ENCODE data around the gene ZNF277. TPM values are rescaled to one million over a fixed set of nuclear protein-coding genes. Genes with fewer than 3 reads are reported as not detected.
"Not testable (repeated sequence)": the region's sequence is repeated elsewhere in the genome, so short reads cannot be mapped to it uniquely, and the experiment has no call there.

The ZNF277 gene
- total RNA-seq, 1 donor from 2014 or later: 24.0 TPM

GRCh38 chr7:112316803-112317202 lies 110.3 kb downstream of the ZNF277 start:
- intact Hi-C loops (cut with DNase I); DNase-seq (ENCODE audit: low spot score); ATAC-seq: not testable (repeated sequence)

- no peak for ATAC-seq
- intact Hi-C loops (cut with DNase I): no loop called here
- DNase-seq (ENCODE audit: low spot score): no peak
Measured at GRCh38 chr7:112322070-112322469, 115.6 kb downstream of the ZNF277 start.

- ATAC-seq (no peak), DNase-seq (ENCODE audit: low spot score) (no peak)
- intact Hi-C loops (cut with DNase I): no loop called here
Measured at GRCh38 chr7:112327566-112327965, 121.1 kb downstream of the ZNF277 start.

GRCh38 chr7:112331492-112331891 lies 125.0 kb downstream of the ZNF277 start:
- ATAC-seq (no peak), DNase-seq (ENCODE audit: low spot score) (no peak)
- intact Hi-C loops (cut with DNase I): no loop called here

DNA sequence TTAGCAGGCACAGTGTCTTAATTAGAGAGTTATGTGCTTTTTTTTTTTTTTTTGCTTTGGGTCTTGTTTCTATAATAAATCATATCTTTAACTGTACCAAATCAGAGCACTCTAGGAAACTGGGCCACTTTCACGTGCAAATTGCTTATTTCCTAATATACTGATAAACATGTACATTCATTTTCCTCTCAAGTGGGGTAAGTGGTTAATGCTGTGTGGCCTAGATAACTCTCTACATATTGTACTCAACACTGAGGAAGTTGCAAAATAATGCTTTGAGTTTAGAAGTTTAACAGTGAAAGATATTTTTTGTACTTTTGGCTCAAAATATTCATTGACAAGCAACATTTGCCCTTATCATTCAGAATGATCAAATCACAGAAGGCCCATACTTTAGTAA lies 127.9 kb downstream of the ZNF277 start:
- intact Hi-C loops (cut with DNase I): no loop called here
- no peak for ATAC-seq
- no peak for DNase-seq (ENCODE audit: low spot score)

DNA sequence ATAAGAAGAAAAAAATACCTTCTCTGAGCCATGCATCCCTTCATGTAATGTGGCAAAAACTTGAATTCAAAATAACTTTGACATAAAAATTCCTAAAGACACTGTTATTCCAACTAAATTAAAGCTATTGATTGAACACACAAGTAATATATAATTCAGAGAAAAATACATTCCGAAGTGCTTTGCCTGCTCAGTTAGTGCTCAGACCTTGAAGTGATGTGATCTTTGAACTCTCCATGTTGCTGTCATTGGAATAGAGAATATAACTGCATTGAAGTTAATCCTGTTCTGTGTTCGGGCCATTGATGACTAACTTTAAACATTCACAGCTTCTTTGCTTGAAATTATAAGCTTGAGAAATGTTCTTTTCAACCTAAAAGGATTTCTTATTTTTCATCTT lies 129.8 kb downstream of the ZNF277 start:
- intact Hi-C loops (cut with DNase I): no loop called here
- ATAC-seq (no peak), DNase-seq (ENCODE audit: low spot score) (no peak)

GRCh38 chr7:112336936-112337576 lies 130.6 kb downstream of the ZNF277 start:
- DNase-seq (ENCODE audit: low spot score) (no peak), ATAC-seq (no peak)
- intact Hi-C loops (cut with DNase I): no loop called here

DNA sequence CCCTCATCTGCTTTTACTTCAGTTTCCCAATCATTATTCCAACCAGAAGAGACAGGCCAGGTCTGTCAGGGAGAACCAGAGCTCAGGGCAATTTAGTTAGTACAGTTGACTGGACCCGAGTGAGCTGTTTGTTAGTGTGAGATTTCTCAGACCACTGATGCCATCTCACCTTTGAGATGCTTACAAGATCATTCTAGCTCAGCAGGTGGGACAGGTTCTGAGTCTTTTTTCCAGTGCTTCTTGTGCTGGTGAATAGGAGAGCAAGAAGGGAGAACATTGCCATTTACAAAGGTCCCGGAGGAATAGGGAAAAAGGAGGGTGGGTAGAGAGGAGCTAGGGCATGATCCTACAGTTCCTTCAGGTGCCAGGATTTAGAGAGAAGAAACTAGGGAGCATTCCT lies 131.4 kb downstream of the ZNF277 start:
- ATAC-seq (no peak), DNase-seq (ENCODE audit: low spot score) (no peak)
- intact Hi-C loops (cut with DNase I): no loop called here

DNA sequence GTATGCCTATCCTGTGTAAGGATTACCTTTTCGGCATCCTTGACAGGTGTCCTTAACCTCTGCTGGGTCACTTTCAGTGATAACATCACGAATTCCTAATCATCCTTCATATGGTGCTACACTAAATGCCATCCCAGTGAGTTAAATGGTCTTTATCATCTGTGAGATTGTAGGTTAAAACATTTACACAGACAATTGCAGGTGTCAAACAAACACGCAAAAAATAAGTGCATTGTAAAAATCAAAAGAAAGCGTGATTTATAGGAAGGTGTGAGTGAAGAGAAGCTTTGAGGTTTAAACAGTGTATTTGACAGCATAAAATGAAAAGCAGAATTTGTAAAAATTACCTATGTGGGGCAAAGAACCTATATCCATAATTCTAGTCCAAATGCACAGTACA lies 132.3 kb downstream of the ZNF277 start:
- DNase-seq (ENCODE audit: low spot score) (no peak), ATAC-seq (no peak)
- intact Hi-C loops (cut with DNase I): no loop called here

GRCh38 chr7:112341464-112341863 lies 135.0 kb downstream of the ZNF277 start:
- intact Hi-C loops (cut with DNase I): no loop called here
- ATAC-seq (no peak), DNase-seq (ENCODE audit: low spot score) (no peak)

DNA sequence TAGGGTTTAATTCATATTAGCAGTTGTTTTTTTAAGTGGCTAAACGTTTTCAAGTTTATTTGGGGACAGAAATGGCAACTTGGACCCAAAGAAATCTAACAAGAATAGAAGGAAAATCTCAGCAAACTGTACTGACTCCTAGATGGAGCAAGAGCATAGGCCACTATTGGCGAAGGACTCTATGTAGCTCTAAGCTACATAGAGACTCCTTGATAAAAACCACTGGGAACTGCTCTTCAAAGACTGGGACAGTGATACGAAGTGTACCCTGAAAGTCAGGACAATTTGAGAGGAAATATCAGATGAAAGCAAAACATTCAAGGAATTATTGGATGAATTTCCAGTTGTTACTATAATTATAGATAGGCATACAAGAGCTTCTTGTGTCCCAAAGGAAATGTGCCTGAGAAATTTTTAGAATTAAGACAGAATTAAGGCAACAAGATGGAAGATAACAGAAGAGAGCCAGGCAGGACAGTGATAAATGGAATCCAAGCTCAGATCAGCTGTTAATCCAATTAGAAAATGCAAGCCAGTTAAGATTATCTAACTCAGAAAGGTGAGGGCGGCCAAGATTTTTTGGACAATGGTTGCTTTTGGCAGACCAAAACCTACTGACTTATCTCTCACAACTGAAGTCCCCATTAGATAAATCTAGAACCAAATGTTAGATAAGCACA lies 140.0 kb downstream of the ZNF277 start:
- no peak for DNase-seq (ENCODE audit: low spot score)
- ATAC-seq: no peak
- intact Hi-C loops (cut with DNase I): no loop called here

DNA sequence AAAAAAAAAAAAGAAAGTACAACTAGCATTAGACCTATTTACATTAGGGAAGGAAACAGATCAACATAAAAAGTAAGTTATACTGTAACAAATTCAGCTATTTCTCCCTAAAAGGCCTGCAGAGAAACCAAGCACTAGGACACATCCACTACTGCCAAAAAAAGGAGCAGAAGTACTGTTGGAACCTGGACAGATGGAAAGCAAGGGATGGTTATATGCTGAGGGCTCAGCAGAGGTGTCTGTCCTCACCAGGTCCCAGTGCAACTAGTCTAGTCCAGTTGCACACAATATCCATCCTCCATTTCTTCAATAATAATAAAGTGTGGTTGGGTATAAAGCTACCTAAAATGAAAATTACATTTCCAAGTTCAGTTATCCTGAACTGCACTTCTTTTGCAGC lies 140.6 kb downstream of the ZNF277 start:
- ATAC-seq (no peak), DNase-seq (ENCODE audit: low spot score) (no peak)
- intact Hi-C loops (cut with DNase I): no loop called here

DNA sequence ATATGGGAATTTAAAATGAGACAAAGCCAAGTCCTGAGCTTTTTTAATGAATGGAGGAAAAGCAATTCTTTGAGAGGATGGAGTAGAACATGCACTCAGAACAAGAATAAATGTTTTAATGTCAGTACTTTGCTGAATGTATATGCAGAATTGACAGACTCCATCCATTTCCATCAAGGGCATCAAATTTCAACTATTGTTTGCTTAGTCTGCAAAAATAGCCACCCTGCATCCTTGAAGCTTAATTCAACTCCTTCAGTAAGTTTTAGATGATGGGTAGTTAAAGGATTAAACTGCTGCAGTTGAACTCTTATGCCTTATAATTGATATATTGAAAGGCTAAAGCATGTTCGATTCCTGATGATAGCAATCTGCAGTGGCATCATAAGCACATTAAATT lies 144.1 kb downstream of the ZNF277 start:
- intact Hi-C loops (cut with DNase I): no loop called here
- DNase-seq (ENCODE audit: low spot score) (no peak), ATAC-seq (no peak)

DNA sequence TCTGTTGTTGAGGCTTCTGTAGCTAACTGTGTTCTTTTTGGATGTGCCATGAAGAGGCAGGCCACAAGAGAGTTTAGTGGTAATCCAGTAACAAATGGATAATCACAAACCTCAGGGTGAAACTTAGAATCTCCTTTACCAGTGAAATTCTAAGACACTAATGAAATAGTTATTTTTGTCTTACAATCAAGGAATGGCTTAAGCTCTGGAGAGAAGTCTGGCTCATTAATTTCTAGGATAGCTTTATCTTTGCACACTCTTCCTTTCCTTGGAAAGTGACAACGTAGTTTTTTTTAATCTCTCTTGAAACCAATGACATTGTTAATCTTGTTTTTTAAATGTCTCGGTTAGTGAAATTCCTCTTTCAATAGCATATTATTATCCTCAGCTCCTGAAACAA lies 150.1 kb downstream of the ZNF277 start:
- DNase-seq (ENCODE audit: low spot score) (no peak), ATAC-seq (no peak)
- intact Hi-C loops (cut with DNase I): no loop called here

DNA sequence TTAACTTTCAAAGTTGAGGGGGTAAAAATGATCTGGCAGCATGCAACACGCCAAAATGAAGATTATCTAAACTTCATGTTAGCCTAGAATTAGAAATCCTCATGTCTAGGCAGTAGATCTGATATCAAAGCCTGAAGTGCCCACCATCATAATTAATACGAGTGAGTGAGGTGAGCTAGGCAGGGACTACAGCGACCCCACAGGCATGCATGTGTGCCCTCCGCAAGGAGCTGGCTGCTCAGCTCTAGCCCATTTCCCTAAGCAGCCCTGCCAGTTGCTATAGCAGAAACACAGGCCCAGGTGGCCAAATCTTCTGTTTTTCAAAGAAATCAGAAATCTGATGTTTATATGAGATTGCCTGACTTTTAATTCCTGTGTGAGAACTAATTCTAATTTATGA lies 150.6 kb downstream of the ZNF277 start:
- ATAC-seq: no peak
- DNase-seq (ENCODE audit: low spot score): no peak
- intact Hi-C loops (cut with DNase I): no loop called here

GRCh38 chr7:112358513-112358912 lies 152.0 kb downstream of the ZNF277 start:
- ATAC-seq (no peak), DNase-seq (ENCODE audit: low spot score) (no peak)
- intact Hi-C loops (cut with DNase I): no loop called here

DNA sequence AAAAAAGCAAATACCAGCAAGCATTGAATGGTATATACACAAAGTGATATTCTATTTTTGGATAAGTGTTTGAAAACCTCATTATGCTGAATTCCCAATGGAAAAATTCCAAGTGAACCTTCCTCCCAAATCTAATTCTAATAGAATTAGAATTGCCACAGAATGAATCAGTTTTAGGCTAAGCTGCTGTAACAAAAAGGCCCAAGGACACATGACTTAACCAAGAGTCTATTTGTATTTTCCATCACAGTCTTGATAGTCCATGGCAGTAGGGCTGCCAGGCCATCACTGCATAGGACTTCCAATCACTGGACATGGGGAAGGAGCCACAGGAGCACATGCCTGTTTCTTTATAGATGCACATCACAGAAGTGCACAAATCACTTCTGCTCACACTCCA lies 152.6 kb downstream of the ZNF277 start:
- ATAC-seq (no peak), DNase-seq (ENCODE audit: low spot score) (no peak)
- intact Hi-C loops (cut with DNase I): no loop called here

DNA sequence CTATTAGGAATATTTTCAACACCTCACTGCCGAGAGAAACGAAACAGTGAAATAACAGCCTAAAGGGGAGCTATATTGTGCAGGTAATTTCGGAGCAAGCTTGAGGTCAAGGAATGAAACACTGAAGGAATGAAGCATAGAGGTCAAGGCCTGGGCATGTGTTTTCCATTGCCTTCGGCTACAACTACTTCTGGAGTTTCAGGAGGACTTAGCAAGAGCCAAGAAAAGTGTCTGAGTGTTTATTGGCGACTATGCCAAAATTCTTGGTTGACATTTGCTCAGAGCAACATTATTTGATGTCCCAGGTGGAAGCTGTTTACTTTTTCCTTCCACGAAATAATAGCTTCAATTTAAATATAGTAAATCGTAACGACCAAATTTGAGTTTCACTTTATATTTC lies 154.2 kb downstream of the ZNF277 start:
- intact Hi-C loops (cut with DNase I): no loop called here
- no peak for DNase-seq (ENCODE audit: low spot score)
- no peak for ATAC-seq

- ATAC-seq (no peak), DNase-seq (ENCODE audit: low spot score) (no peak)
- intact Hi-C loops (cut with DNase I): no loop called here
Measured at GRCh38 chr7:112361154-112361553, 154.7 kb downstream of the ZNF277 start.

DNA sequence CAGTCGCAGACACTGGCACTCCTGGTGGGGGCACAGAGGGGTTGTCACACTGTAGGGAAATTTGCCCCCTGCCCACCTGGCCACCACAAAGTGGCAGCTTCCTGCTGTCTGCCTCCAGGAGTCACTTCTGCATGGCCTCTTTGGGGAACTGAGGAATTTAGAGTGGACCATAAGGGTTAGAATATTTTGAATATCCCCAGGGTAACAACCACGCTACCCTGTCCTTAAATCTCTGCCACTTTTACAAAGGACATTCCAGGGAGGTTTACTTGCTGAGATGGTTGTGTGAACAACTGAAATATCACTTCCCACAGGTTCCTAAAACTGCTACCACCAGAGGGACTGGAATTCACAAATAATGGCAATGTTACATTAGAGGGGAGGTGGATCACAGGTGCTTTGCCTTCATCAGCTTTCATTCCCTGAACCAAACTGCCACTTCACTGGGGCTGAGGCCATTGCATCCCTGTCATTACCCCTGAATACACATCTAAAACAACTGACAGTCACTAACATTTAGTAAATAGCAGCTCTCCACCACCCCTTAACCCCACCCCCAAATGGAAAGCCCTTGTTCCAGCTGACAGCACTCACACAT lies 155.7 kb downstream of the ZNF277 start:
- ATAC-seq (no peak), DNase-seq (ENCODE audit: low spot score) (no peak)
- intact Hi-C loops (cut with DNase I): no loop called here

DNA sequence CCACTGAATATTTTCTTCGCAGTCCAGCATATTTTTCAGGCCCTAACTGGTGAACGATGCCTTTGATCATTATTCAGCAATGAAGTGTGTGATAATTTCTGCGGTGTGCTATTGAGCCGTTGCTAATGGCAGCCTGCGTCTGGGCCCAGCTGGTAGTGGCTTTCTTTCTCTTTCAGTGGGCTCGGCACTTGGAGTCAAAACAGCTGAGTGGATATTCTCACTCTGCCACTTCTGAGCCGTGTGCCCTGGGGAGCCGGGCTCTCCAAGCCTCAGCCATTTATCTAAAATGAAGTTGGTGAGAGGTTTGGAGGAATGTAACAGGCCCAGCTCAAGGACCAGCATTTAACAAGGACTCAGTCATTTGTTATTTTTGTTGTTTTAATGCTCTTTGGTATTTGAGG lies 156.2 kb downstream of the ZNF277 start:
- DNase-seq (ENCODE audit: low spot score): no peak
- intact Hi-C loops (cut with DNase I): no loop called here
- ATAC-seq: no peak

Measured in sciatic nerve (tissue), 2 donors.